Activated CD8-positive, alpha-beta memory T cell treated with anti-CD3 and anti-CD28 coated beads, Interleukin-2, amount 50 U/mL, for 24 hours (primary cell): ENCODE data around the gene ERAP2.
"Not testable (repeated sequence)": the region's sequence is repeated elsewhere in the genome, so short reads cannot be mapped to it uniquely, and the experiment has no call there.

Experiments
- DNase-seq: peaks from one replicate; pipeline ENCODE4 v3.0.0-alpha.2; 2020; ENCODE audit errors: extremely low read depth

The ERAP2 gene, protein sequence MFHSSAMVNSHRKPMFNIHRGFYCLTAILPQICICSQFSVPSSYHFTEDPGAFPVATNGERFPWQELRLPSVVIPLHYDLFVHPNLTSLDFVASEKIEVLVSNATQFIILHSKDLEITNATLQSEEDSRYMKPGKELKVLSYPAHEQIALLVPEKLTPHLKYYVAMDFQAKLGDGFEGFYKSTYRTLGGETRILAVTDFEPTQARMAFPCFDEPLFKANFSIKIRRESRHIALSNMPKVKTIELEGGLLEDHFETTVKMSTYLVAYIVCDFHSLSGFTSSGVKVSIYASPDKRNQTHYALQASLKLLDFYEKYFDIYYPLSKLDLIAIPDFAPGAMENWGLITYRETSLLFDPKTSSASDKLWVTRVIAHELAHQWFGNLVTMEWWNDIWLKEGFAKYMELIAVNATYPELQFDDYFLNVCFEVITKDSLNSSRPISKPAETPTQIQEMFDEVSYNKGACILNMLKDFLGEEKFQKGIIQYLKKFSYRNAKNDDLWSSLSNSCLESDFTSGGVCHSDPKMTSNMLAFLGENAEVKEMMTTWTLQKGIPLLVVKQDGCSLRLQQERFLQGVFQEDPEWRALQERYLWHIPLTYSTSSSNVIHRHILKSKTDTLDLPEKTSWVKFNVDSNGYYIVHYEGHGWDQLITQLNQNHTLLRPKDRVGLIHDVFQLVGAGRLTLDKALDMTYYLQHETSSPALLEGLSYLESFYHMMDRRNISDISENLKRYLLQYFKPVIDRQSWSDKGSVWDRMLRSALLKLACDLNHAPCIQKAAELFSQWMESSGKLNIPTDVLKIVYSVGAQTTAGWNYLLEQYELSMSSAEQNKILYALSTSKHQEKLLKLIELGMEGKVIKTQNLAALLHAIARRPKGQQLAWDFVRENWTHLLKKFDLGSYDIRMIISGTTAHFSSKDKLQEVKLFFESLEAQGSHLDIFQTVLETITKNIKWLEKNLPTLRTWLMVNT

DNA sequence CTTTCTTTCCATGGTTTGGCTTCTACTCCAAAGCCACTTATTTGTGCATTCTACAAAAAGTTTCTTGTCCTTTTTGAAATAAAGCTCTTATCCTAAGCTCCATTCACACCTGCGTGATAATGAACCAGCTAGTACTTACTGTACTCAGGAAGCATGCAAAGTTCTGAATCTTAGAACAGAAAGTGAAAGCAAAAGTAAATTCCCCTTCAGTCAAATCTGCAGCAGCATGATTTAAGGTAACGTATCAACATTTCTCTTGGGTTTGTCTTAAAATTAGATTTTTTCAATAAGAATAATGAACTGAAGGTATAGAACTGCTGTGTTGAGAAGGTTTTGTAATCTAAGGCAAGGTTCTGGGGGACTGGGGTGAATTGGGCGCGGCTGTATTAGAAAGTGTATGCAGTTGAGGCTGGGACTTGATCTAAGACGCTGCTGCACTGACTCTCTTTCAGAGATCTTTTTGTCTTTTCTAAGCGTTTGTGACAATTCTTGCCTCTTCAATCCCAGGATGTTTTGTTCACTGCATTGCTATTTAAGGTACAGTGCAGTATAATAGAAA, at the start of gene ERAP2:
TSS of gene ERAP2 (plus strand) at position 209 of the 559 bp plus-strand sequence. CDS start 3,186 bp downstream, outside the sequence.
- DNase-seq, result no peak

DNA sequence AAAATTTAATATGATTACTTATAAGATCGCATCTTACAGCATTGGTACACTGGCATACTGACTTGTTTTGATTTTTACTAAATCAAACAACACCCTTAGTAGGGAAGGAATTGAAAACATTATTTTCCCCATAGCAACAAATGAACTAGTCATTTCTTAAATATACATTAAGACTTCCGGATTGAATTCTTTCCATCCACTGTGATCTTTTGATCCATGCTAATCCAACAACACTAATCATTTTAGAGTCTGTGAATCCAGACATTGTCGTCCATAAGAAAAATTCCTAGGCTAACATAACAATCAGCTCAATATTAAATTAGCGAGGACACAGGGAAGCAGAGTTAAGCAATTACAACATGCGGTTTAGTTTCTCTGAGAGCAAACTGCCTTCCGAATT, 47.0 kb upstream of the ERAP2 start:
- DNase-seq, result no peak

DNA sequence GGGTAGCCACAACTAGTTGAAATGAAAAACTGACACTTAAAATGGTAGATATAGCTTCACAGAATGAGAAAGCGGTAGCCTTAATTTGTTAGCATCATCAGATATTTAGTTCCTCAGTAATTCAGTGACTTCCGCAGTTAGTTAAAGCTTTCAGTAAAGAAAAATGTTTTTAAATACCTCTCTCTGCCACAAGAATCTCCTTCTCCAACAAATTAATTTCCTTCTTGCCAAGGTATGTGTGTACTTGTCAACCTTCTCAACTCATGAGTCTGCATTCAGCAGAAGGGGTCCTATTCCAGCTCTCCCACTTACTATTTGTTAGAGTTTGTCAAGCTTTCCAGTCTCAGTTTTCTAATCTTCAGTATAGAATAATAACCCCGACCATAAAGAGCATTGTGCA, 42.3 kb upstream of the ERAP2 start:
- no peak for DNase-seq

DNA sequence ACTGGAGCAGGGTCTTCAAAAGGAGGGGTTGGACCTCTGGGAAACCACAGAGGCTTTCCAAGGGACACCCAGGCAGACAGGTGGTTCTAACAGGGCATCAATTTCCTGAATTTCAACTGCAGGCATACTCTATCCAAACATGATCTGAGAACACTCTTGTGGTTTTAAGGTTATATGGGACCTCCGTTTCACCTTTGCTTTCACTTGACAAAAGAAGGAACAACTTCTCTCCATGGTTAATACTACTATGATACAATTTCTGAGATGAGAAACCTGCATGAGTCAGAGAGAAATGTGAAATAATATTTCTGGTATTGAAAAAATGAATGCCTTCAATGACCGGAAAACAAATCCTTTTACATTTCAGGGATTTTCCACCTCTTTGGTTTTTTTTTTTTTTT, 40.5 kb upstream of the ERAP2 start:
- DNase-seq, result no peak

DNA sequence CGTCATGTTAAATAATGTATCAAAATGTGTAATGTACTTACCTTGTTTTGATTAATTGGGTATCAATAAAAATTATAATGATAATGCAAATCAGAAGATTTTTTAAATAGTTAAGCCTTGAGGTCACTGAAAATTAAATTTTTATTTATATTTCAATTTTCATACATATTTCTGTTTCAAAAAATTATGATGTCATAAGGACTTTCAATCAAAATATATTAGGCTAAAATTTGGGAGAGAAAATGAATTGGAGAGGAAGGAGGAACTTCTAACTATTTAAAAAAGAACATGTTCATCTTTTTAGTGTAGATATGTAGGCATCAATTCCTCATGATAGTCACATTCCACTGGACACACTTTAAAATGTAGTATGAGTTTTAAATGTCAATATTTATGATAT, 39.5 kb upstream of the ERAP2 start:
- DNase-seq, result no peak

DNA sequence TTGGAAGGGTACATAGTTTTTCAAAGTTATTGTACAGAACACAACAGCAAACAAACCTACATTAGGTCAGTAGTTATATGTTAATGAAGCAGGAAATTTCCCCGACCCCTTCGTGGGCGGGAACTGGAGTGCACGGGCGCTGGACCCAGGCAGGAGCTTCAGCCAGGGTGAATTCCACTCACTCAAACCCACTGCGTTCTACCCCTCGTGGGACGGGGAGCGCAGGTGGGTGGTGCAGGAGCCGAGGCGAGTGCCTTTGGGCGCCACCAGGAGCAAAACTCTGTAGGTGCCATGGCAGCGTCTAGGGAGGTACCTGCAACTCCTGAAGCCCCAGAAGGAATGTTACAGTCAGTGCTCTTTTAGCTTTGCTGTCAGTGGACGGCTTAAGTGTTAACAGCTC, 39.0 kb upstream of the ERAP2 start:
- no peak for DNase-seq

DNA sequence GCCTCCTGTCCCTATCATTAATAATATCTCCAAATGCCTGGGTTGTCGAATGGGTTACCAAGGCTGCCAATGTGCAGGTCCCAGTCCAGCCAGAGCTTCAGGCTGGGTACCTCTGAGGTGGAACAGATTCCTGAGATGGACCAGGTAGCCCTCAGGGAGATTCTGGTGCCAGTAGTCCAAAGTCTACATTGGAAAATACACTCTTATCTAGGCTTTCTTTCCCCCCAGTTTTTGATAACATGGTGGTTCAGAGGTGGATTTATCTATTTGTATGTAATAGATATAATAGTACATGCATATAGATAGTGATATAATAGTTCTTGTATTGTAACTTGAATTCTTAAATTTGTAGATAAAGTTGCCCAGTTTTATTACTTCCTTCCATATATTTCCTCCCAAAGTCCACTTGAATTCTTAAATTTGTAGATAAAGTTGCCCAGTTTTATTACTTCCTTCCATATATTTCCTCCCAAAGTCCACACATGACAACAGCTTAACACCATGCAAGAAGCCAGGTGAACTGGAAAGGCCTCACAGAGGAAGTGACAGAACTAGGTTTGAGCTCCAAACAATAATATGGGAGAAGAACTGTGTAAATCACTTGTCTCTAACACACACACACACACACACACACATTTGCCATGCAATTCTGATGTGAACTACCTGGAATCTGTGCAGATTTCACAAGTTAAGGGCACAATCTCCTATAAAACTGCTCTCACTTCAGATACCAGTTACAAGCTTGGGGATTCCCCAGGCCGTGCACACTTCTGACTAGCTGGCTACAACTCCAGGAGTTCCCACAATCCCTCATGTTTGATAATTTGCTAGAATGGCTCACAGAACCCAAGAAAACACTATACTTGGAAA, 37.9 kb upstream of the ERAP2 start:
- no peak for DNase-seq

DNA sequence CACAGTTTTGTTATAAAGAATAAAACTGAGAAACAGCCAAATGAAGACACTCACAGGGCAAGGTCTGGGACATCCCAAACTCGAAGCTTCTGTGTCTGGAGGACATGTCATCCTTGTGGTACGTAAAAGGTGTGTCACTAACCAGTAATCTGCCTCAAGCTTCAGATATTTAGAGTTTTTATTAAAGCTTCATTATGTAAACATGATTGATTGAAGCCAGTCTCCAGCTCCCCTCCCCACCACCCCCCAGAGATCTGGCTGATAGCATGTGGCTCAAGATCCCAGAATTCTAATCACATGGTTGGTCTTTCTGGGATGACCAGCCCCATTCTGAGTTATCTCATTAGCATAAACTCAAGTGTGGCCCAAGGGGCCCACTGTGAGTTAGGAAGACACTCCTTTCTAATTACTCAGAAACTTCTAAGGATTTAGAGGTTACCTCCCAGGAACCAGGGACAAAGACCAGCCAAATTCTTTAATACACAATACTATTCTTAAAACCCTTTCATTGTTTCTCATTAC, 37.2 kb upstream of the ERAP2 start:
- no peak for DNase-seq

DNA sequence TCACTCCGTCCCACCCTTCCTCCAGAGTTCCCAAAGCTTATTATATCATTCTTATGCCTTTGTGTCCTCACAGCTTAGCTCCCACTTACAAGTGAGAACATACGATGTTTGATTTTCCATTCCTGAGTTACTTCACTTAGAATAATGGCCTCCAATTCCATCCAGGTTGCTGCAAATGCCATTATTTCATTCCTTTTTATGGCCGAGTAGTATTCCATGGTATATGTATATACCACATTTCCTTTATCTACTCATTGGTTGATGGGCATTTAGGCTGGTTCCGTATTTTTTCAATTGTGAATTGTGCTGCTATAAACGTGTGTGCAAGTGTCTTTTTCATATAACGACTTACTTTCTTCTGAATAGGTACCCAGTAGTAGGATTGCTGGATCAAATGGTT, 34.4 kb upstream of the ERAP2 start:
- DNase-seq, result not testable (repeated sequence)

DNA sequence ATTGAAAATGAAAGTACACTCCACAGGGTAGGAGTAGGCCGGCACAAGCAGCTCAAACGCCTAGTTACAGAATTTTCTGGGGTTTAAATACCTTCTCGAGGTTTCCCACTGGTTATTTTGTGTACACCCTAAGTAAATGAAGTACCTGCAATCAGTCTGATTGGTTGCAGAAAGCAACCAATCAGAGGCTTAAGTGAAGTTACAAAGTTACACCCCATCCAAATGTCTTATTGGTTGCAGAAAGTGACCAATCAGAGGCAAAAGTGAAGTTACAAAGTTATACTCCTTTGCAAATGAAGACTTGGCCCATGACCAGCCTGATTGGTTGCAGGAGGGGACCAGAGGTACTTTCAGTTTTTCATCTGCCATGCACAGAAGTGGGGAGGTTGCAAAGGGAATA, 33.2 kb upstream of the ERAP2 start:
- no peak for DNase-seq

DNA sequence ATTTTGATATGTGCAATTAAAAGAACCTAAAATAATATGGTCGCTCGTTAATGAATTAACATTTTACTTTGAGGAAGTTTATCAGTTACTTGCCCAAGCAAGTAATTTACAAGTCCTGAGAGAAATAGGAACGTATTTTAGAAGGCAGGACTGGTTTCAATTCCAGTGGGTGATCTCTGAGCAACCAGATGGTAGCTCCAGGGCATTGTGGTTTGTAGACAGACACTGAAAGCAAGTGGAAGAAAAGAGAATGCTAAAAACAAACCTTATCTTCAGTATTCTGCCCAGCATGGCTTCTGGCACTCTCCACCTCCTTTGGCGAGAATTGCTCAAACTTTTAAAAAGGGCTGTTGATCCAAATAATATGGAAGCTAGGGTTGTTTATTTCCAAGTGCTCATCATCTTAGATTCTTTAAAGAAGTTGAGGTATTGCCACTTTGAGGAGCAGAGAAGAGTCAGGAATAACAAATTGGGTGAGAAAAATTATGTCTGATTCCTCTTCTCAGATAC, 31.8 kb upstream of the ERAP2 start:
- DNase-seq, result no peak

DNA sequence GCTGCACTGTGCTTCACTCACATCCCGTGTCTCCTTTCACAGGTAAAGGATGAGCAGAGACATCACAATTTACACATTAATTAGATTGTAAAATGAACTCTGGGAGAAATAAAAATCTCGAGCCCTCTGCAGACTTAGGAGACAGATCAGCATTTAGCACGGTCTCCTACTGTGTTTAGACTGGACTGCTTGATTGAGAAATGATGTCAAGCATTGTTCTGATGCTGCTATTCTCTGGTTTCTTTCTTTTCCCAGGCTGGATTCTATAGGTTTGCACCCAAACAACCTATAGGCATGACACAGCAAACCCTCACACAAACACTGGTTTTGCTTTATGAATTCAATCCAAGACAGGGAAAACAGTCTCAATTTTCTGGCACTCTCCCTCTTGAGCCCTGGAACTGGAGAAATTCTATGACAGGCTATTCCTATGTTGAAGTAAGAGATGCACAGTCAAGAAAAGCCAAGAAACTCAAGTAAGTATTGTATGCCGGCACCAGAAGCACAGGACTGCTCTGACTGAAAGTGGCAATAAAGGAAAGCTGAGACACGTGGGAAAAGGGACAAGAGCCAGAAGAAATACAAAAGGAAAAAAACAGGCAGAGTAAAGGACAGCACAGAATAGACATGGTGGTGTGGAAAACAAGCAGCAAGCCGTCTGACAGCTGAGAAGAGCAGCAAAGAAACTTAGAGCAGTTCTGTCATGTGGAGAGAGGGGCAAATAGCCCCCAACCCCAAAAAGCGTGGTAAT, 24.8 kb upstream of the ERAP2 start:
- DNase-seq, result no peak

DNA sequence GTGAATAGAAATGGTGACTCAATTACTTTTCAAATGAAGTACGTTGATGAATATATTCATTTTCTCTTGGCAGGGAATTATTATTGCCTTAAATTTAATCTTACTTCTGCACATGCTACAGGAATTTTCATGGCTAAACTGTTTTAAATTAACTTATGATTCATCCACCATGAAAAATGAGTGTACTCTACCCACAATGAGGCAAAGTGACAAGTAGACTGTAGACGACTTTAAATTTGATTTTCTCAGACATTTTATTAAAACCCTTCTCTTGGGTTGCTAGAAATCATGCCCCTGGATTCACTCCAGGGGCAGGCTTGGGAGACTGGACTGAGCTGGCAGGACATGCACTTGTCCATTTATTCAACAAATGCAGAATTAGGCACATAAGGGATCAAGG, 23.5 kb upstream of the ERAP2 start:
- no peak for DNase-seq

DNA sequence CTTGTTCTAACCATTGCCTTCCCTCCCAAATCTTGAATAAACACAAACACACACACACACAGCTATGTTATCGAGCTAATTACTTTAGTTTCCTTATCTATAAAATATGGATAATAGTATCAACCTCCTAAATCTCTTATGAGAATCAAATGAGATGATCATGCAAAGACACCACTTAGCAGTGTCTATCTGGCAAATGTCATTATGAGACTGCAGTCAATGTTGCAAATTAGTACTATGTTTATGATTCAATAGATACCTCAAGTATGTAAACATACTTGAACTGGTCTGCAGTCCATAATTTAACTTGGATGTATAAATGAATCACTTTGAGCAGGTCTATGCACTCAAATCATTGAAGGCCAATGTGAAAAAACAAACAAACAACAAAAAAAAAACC, 22.2 kb upstream of the ERAP2 start:
- DNase-seq, result no peak

DNA sequence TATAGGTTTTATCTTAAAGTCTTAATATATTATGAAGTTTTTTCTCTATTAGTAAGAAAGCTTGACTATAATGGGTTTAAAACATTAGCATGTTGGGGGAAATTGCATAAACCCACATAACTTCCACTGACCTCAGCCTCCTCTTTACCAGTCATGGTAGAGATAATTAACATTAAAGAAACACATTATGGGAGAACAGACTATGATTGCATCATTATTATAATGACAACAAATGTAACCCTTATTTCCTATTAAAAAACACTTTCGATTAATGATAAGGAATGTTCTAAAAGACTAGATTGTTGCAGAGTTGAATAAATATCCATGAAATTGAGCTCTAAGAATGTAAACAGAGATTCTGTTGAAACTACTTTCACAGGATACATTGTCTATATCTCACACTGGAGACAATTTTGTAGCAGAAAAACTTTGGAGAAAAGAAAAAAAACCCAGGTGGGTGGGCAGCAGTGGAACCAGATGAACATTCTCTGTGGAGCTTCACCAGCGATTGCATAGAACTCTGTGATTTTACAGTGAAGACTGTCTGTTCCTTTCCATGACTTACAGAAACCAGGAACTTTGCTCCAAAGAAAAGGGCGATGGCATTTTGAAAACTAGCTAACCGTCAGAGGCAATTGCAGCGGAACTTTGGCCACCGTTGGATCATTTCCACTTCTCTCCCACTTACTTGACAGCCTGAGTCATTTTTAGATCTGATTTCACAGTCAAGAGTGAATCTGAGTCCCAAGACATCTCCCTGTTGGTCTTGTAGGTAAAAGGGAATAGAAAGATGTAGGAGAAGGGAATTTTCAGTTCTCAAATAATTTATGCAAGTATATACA, 21.0 kb upstream of the ERAP2 start:
- DNase-seq, result no peak

DNA sequence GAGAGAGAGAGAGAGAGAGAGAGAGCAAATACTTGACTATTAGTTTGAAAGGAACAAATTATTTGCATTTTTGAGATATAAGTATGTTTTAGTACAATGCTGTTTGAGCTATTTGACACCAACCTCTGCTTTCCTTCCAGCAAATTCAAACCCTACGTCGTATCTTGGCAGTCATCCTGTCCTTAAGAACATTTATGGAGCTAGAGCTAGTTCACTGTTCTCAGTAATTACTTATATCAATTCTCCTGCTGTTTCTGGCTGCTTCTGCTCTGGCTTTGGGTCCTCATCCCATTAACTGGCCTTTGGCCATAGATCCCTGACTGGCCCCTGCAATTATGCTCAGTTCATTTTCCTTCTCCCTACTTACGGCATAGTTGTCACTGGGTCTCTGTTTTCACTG, 19.9 kb upstream of the ERAP2 start:
- DNase-seq, result no peak

DNA sequence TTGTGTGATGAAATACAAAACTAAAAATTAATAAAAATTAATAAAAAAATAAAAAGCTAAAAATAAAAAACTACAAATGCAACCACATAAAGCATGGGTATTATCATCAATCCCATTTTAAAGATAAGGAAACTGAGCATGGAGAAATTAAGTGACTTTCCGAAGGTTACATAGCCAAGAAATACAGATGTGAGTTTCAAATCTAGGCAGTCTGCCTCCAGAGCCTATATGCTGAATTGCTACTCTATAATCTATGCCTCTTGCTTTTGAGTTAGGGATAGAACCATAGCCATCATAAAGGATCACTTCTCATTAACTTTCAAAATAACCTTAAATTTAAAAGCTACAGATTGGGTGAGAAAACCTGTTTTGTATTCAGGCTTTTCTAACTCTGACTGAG, 18.8 kb upstream of the ERAP2 start:
- DNase-seq, result no peak

DNA sequence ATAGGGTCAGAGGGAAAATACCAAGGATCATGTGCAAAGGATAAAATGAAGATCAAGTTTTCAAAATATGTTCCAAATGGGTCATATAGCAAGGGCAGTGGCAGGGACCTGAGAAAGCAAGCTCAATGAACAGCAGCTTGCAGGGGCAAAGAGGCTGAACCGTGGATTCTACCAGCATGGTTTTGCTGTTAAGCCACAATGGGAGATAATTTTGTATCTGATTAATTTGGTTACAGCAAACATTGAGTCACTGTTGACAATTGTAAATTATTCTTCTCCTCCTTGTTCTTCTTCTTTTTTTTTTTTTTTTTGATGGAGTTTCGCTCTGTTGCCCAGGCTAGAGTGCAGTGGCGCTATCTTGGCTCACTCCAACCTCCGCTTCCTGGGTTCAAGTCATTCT, 18.4 kb upstream of the ERAP2 start:
- no peak for DNase-seq

DNA sequence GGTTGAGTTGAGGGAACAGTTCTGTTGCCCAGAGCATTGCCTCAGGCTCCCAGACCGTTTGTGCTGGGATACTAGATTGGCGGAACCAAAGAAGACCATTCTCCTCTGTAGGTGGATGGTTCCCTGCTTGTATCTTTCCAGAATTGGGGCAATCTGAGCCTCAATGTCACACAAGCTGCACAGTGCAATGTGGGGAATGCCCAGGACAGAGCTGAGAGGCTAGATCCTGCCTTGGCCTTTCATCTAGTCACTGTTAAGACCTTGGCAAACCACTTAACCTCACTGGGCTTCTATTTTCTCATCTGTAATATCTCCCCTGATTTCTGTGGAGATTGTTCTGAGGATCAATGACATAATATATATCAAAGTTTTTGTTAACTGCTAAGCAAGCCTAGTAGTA, 16.9 kb upstream of the ERAP2 start:
- no peak for DNase-seq
